ENCODE results near the gene BAHCC1. TPM values are rescaled to one million over a fixed set of nuclear protein-coding genes. Genes with fewer than 3 reads are reported as not detected.

BAHCC1 gene
- total and polyA plus RNA-seq, 9 of the 15 experiments (the other 6 are each of a cell fraction or from before 2014, with no cell fraction given), result 0.14 to 26.9 (median 5.0) TPM

- no peak; the same call in 1 of the 2 replicates for TF ChIP-seq MYC (IDR thresholded peaks at IDR 0.05; ENCODE audit: low read depth, low read length)
- TF ChIP-seq MYC (CRISPR knock-in tag; IDR thresholded peaks at IDR 0.05; ENCODE audit: borderline replicate concordance, low read depth), result no peak
- no peak for TF ChIP-seq NCOR1 (IDR thresholded peaks at IDR 0.05)
- TF ChIP-seq TEAD1 (CRISPR knock-in tag; IDR thresholded peaks at IDR 0.05), result no peak
- TF ChIP-seq, protein P1, sequence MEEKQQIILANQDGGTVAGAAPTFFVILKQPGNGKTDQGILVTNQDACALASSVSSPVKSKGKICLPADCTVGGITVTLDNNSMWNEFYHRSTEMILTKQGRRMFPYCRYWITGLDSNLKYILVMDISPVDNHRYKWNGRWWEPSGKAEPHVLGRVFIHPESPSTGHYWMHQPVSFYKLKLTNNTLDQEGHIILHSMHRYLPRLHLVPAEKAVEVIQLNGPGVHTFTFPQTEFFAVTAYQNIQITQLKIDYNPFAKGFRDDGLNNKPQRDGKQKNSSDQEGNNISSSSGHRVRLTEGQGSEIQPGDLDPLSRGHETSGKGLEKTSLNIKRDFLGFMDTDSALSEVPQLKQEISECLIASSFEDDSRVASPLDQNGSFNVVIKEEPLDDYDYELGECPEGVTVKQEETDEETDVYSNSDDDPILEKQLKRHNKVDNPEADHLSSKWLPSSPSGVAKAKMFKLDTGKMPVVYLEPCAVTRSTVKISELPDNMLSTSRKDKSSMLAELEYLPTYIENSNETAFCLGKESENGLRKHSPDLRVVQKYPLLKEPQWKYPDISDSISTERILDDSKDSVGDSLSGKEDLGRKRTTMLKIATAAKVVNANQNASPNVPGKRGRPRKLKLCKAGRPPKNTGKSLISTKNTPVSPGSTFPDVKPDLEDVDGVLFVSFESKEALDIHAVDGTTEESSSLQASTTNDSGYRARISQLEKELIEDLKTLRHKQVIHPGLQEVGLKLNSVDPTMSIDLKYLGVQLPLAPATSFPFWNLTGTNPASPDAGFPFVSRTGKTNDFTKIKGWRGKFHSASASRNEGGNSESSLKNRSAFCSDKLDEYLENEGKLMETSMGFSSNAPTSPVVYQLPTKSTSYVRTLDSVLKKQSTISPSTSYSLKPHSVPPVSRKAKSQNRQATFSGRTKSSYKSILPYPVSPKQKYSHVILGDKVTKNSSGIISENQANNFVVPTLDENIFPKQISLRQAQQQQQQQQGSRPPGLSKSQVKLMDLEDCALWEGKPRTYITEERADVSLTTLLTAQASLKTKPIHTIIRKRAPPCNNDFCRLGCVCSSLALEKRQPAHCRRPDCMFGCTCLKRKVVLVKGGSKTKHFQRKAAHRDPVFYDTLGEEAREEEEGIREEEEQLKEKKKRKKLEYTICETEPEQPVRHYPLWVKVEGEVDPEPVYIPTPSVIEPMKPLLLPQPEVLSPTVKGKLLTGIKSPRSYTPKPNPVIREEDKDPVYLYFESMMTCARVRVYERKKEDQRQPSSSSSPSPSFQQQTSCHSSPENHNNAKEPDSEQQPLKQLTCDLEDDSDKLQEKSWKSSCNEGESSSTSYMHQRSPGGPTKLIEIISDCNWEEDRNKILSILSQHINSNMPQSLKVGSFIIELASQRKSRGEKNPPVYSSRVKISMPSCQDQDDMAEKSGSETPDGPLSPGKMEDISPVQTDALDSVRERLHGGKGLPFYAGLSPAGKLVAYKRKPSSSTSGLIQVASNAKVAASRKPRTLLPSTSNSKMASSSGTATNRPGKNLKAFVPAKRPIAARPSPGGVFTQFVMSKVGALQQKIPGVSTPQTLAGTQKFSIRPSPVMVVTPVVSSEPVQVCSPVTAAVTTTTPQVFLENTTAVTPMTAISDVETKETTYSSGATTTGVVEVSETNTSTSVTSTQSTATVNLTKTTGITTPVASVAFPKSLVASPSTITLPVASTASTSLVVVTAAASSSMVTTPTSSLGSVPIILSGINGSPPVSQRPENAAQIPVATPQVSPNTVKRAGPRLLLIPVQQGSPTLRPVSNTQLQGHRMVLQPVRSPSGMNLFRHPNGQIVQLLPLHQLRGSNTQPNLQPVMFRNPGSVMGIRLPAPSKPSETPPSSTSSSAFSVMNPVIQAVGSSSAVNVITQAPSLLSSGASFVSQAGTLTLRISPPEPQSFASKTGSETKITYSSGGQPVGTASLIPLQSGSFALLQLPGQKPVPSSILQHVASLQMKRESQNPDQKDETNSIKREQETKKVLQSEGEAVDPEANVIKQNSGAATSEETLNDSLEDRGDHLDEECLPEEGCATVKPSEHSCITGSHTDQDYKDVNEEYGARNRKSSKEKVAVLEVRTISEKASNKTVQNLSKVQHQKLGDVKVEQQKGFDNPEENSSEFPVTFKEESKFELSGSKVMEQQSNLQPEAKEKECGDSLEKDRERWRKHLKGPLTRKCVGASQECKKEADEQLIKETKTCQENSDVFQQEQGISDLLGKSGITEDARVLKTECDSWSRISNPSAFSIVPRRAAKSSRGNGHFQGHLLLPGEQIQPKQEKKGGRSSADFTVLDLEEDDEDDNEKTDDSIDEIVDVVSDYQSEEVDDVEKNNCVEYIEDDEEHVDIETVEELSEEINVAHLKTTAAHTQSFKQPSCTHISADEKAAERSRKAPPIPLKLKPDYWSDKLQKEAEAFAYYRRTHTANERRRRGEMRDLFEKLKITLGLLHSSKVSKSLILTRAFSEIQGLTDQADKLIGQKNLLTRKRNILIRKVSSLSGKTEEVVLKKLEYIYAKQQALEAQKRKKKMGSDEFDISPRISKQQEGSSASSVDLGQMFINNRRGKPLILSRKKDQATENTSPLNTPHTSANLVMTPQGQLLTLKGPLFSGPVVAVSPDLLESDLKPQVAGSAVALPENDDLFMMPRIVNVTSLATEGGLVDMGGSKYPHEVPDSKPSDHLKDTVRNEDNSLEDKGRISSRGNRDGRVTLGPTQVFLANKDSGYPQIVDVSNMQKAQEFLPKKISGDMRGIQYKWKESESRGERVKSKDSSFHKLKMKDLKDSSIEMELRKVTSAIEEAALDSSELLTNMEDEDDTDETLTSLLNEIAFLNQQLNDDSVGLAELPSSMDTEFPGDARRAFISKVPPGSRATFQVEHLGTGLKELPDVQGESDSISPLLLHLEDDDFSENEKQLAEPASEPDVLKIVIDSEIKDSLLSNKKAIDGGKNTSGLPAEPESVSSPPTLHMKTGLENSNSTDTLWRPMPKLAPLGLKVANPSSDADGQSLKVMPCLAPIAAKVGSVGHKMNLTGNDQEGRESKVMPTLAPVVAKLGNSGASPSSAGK (IDR thresholded peaks at IDR 0.05), result peak; percentile 92
- TF ChIP-seq, protein P2, sequence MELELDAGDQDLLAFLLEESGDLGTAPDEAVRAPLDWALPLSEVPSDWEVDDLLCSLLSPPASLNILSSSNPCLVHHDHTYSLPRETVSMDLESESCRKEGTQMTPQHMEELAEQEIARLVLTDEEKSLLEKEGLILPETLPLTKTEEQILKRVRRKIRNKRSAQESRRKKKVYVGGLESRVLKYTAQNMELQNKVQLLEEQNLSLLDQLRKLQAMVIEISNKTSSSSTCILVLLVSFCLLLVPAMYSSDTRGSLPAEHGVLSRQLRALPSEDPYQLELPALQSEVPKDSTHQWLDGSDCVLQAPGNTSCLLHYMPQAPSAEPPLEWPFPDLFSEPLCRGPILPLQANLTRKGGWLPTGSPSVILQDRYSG (tag; conservative IDR thresholded peaks at IDR 0.05; ENCODE audit: low read depth), result no peak
- no peak for TF ChIP-seq THRA (IDR thresholded peaks at IDR 0.05)
- TF ChIP-seq ZNF232 (CRISPR knock-in tag; IDR thresholded peaks at IDR 0.05), result no peak
- TF ChIP-seq SUPT5H (IDR thresholded peaks at IDR 0.05), result no peak
- TF ChIP-seq, protein P3, sequence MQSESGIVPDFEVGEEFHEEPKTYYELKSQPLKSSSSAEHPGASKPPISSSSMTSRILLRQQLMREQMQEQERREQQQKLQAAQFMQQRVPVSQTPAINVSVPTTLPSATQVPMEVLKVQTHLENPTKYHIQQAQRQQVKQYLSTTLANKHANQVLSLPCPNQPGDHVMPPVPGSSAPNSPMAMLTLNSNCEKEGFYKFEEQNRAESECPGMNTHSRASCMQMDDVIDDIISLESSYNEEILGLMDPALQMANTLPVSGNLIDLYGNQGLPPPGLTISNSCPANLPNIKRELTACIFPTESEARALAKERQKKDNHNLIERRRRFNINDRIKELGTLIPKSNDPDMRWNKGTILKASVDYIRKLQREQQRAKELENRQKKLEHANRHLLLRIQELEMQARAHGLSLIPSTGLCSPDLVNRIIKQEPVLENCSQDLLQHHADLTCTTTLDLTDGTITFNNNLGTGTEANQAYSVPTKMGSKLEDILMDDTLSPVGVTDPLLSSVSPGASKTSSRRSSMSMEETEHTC (IDR thresholded peaks at IDR 0.05), result no peak
Measured at GRCh38 chr17:81493198-81494038, 98.2 kb downstream of the BAHCC1 start (continued).
